Astrocyte of the spinal cord (primary cell): Measurements from ENCODE around the gene ESPN.

ENCODE experiments used
- DNase-seq: peaks from one replicate; pipeline ENCODE4 v3.0.0; 2011; ENCODE audit warnings: low read depth, low spot score
- H3K4me3 ChIP-seq: 2 replicates; pipeline ENCODE4 v1.5.1; 2011; ENCODE audit warnings: low read depth, mild to moderate bottlenecking, low read length, moderate library complexity
- in situ Hi-C: cut with HindIII; loops from 2 replicates; pipeline ENCODE4 v1.10.0; 2017; ENCODE audit warnings: low sequenced_read_pairs
- TF ChIP-seq, protein P1 (sequence below): IDR thresholded peaks from 2 replicates; pipeline ENCODE4 v1.5.1; 2012; ENCODE audit warnings: low read depth, mild to moderate bottlenecking, low read length, inconsistent platforms

ESPN gene

DNA sequence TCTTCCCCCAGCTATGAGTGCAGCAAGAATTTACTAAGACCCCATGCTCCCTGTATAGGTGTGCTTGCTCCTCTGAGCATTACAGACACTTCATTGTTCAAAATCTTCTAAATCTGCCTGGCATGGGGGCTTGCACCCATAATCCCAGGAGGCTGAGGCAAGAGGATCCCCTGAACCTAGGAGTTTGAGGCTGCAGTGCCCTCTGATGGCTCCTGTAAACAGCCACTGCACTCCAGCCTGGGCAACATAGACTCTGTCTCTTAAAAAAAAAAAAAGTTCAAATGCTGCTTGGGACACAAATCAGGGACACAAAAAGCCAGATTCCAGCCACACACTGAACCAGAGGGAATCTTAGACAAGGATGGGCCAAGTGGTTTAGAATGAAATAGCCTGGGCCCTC lies 27.6 kb upstream of the ESPN start:
- in situ Hi-C loops = no loop called here
- TF ChIP-seq, protein P1, sequence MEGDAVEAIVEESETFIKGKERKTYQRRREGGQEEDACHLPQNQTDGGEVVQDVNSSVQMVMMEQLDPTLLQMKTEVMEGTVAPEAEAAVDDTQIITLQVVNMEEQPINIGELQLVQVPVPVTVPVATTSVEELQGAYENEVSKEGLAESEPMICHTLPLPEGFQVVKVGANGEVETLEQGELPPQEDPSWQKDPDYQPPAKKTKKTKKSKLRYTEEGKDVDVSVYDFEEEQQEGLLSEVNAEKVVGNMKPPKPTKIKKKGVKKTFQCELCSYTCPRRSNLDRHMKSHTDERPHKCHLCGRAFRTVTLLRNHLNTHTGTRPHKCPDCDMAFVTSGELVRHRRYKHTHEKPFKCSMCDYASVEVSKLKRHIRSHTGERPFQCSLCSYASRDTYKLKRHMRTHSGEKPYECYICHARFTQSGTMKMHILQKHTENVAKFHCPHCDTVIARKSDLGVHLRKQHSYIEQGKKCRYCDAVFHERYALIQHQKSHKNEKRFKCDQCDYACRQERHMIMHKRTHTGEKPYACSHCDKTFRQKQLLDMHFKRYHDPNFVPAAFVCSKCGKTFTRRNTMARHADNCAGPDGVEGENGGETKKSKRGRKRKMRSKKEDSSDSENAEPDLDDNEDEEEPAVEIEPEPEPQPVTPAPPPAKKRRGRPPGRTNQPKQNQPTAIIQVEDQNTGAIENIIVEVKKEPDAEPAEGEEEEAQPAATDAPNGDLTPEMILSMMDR = no peak
- DNase-seq = no peak
- no peak overlapping the region for H3K4me3 ChIP-seq

DNA sequence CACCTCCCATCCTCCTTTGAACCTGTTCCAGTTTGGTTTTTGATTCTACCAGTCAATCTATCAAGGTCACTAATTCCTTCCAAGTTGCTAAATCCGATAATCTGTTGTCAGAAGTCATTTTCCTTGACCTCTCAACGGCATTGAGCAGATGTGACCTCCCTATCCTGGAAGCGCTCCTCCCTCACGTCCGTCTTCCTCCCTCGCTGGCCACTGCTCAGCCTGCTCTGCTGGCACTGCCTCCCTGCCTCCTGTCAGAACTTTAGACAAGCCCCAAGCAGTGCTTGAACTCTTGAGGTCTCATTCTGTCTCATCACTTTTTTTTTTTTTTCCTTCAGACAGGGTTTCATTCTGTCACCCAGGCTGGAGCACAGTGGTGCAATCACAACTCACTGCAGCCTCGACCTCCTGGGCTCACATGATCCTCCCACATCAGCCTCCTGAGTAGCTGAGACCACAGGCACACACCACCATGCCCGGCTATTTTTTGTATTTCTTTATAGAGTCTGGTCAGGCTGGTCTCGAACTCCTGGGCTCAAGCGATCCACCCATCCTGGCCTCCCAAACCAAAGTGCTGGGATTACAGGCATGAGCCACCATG lies 26.6 kb upstream of the ESPN start:
- no peak for DNase-seq
- no peak overlapping the region for H3K4me3 ChIP-seq
- in situ Hi-C loops = no loop called here
- TF ChIP-seq, protein P1 = no peak

DNA sequence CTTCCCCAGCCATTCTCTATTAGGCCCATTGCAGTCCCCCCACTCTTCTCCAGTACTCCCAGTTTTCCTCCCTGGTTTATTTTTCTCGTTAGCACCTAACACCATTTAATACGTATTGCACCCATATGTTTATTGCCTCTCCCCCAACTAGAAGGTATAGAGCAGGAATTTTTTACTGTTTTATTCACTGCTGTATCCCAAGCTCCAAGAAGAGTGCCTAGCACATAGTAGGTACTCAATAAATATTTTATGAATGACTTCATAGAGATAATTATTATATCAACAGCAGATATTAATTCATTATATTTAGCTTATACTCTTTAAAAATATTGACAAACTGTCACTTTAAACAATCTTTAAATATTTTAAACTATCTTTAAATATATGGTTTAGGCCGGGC lies 25.3 kb upstream of the ESPN start:
- in situ Hi-C loops = no loop called here
- H3K4me3 ChIP-seq = no peak overlapping the region
- TF ChIP-seq, protein P1 = no peak
- no peak for DNase-seq

DNA sequence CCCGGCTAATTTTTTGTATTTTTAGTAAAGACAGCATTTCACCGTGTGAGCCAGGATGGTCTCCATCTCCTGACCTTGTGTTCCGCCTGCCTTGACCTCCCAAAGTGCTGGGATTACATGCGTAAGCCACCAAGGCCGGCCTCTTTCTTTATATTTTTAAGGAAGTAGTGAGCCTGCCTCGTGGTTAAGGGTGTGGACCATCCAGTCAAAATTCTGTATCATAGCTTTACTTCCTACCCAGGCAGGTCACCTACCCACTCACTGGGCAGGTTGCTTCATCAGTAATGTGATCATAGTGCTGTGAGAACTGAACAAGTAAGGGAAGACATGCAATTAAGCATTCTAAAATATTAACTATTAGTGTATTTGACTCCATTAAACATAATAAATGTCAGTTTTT lies 22.9 kb upstream of the ESPN start:
- no peak for DNase-seq
- TF ChIP-seq, protein P1 = no peak
- in situ Hi-C loops = no loop called here

DNA sequence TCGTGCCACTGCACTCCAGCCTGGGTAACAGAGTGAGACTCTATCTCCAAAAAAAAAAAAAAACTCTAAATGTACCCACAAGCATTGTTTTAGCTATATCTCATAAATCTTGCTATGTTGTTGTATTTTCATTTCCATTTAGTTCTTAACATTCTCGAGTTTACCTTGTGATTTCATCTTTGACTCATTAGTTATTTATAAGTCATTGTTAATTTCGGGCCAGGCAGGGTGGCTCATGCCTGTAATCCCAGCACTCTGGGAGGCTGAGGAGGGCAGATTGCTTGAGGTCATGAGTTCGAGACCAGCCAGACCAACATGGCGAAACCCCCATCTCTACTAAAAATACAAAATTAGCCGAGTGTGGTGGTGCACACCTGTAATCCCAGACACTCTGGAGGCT lies 16.6 kb upstream of the ESPN start:
- no peak overlapping the region for H3K4me3 ChIP-seq
- in situ Hi-C loops = no loop called here
- no peak for DNase-seq
- TF ChIP-seq, protein P1 = no peak

More for the DNA sequence above, 22.9 kb upstream of the ESPN start:
- no peak overlapping the region for H3K4me3 ChIP-seq

DNA sequence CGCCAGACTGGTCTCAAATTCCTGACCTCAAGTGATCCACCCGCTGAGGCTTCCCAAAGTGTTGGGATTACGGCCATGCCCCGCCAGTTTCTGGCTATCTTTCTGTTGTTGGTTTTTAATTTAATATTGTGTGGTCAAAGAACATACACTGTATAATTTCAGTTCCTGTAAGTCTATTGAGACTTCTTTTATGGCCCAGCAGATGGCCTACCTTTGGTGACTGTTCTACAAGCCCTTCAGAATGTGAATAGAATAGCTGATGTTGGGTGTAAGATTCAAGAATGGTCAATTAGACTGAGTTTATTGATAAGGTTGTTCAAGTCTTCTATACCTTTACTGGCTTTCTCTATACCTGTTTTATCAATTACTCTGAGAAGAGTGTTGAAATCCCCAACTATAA lies 15.5 kb upstream of the ESPN start:
- no peak for DNase-seq
- in situ Hi-C loops = no loop called here
- no peak overlapping the region for H3K4me3 ChIP-seq
- TF ChIP-seq, protein P1 = no peak

DNA sequence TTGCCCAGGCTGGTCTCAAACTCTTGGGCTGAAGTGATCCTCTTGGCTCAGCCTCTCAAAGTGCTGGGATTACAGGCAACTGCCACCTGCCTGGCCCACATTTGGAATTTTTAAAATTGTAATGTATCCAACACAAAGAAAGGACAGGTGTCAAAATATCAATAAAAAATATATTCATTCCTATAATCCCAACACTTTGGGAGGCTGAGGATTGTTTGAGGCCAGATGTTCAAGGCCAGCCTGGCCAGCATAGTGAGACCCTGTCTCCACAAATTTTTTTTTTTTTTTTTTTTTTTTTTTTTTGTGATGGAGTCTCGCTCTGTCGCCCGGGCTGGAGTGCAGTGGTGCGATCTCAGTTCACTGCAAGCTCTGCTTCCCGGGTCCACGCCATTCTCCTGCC lies 14.8 kb upstream of the ESPN start:
- TF ChIP-seq, protein P1 = no peak
- in situ Hi-C loops = no loop called here
- no peak overlapping the region for H3K4me3 ChIP-seq
- DNase-seq = no peak
